PC-3 (cell line): ENCODE results near the gene PEX13. TPM values are rescaled to one million over a fixed set of nuclear protein-coding genes. Genes with fewer than 3 reads are reported as not detected.
"Not testable (repeated sequence)": the region's sequence is repeated elsewhere in the genome, so short reads cannot be mapped to it uniquely, and the experiment has no call there.

Experiments
- ATAC-seq: fragments of 200-7000 bp; cut with Tn5 transposase; 2 replicates; pipeline ENCODE4 v1.9.1; 2020; ENCODE audit warnings: mild to moderate bottlenecking, moderate library complexity
- BruUV-seq: library from RNA; stranded (reverse); fragments of 400-500 nt; replicated peaks from 2 replicates; lab custom pipeline; 2021; lab: Mats Ljungman, UMichigan
- CTCF ChIA-PET: fragments of 300-600 bp; sonication (Branson Sonifier 250); formaldehyde crosslinking; loops from one replicate; lab custom pipeline; 2022; ENCODE audit warnings: antibody characterized with exemption; lab: Charles Lee
- POLR2A ChIA-PET: fragments of 300-600 bp; sonication (Branson Sonifier 250); formaldehyde crosslinking; loops from one replicate; lab custom pipeline; 2022; ENCODE audit warnings: antibody characterized with exemption; ENCODE audit not compliant: unreplicated experiment; lab: Charles Lee
- DNase-seq: peaks from one replicate; pipeline ENCODE4 v3.0.0-alpha.2; 2015
- H2AFZ ChIP-seq: fragments of 300-600 bp; sonication (generic); 2 replicates; pipeline ENCODE4 v1.6.0; 2016; ENCODE audit warnings: antibody characterized with exemption, low read length
- H3F3A ChIP-seq: fragments of 300-600 bp; sonication (generic); one replicate; pipeline ENCODE4 v1.6.0; 2017; ENCODE audit warnings: antibody characterized with exemption, low read length, control low read depth, mild to moderate bottlenecking; ENCODE audit not compliant: unreplicated experiment
- H3K27ac ChIP-seq: fragments of 300-600 bp; sonication (generic); 2 replicates; pipeline ENCODE4 v1.5.1; 2016; ENCODE audit warnings: mild to moderate bottlenecking, low read length
- H3K27me3 ChIP-seq: fragments of 300-600 bp; sonication (generic); 2 replicates; pipeline ENCODE4 v1.6.1; 2016; ENCODE audit warnings: low read length, mixed read lengths
- H3K36me3 ChIP-seq: fragments of 300-600 bp; sonication (generic); 2 replicates; pipeline ENCODE4 v1.6.1; 2016; ENCODE audit warnings: low read depth, mixed run types, low read length, mixed read lengths
- H3K4me1 ChIP-seq: fragments of 300-600 bp; sonication (generic); 2 replicates; pipeline ENCODE4 v1.5.1; 2016; ENCODE audit warnings: low read length; ENCODE audit not compliant: insufficient read depth
- H3K4me2 ChIP-seq: fragments of 300-600 bp; sonication (generic); 2 replicates; pipeline ENCODE4 v1.6.0; 2016; ENCODE audit warnings: low read length
- H3K4me3 ChIP-seq: fragments of 300-600 bp; sonication (generic); 2 replicates; pipeline ENCODE4 v1.5.1; 2016; ENCODE audit warnings: mild to moderate bottlenecking, low read length, mixed read lengths
- H3K79me2 ChIP-seq: fragments of 300-600 bp; sonication (generic); 2 replicates; pipeline ENCODE4 v1.6.1; 2017; ENCODE audit warnings: low read length, mixed read lengths
- H3K9ac ChIP-seq: fragments of 300-600 bp; sonication (generic); 2 replicates; pipeline ENCODE4 v1.6.0; 2016; ENCODE audit warnings: mild to moderate bottlenecking, low read length
- H3K9me2 ChIP-seq: fragments of 300-600 bp; sonication (generic); replicated peaks from 2 replicates; pipeline ENCODE4 v1.6.1; 2016; ENCODE audit warnings: mixed run types, low read length, mixed read lengths
- H3K9me3 ChIP-seq: fragments of 300-600 bp; sonication (generic); 2 replicates; pipeline ENCODE4 v1.6.1; 2016; ENCODE audit warnings: low read length, mixed read lengths
- H4K20me1 ChIP-seq: fragments of 300-600 bp; sonication (generic); 2 replicates; pipeline ENCODE4 v1.6.1; 2016; ENCODE audit warnings: low read length, mixed read lengths
- CTCF ChIP-seq: fragments of 300-600 bp; sonication (generic); conservative IDR thresholded peaks from 2 replicates; pipeline ENCODE4 v1.5.1; 2017; ENCODE audit warnings: antibody characterized with exemption, low read depth, mild to moderate bottlenecking, low read length
- EZH2 ChIP-seq: fragments of 300-600 bp; sonication (generic); IDR thresholded peaks from one replicate; pipeline ENCODE4 v1.6.1; 2017; ENCODE audit warnings: antibody characterized with exemption, mild to moderate bottlenecking, low read length; ENCODE audit not compliant: unreplicated experiment
- EZH2phosphoT487 ChIP-seq: fragments of 300-600 bp; sonication (generic); IDR thresholded peaks from 2 replicates; pipeline ENCODE4 v1.6.1; 2018; ENCODE audit warnings: mild to moderate bottlenecking, antibody characterized with exemption, low read length, borderline replicate concordance
- intact Hi-C: fragments of 100-400 bp; cut with micrococcal nuclease; formaldehyde crosslinking; loops from 2 replicates; pipeline ENCODE4 v1.9.0; 2023
- total RNA-seq: library from RNA; depleted of rRNA; stranded (reverse); fragments of >200 nt; gene quantifications from 2 replicates; pipeline ENCODE4 v1.2.3, GENCODE V29; 2014

PEX13 gene
- total RNA-seq, 1 experiment from 2014 or later = 37.7 TPM

- Histone ChIP-seq H4K20me1 (no peaks in the 10 kb centered on the region), H3K9ac (peak overlapping the region; percentile 63), H3K4me1 (peaks cover 40% of the 10 kb centered on the region), H3K9me2 (no peaks in the 10 kb centered on the region), H3K9me3 (no peaks in the 10 kb centered on the region), H3K4me2 (peak overlapping the region; percentile 64), H2AFZ (no peak overlapping the region), H3K79me2 (peaks cover 32% of the 10 kb centered on the region), H3K36me3 (no peaks in the 10 kb centered on the region), H3K27ac (peak overlapping the region; percentile 85), H3K27me3 (no peaks in the 10 kb centered on the region), H3K4me3 (no peak overlapping the region), H3F3A (peaks cover 9% of the 10 kb centered on the region)
- no peak for DNase-seq
- no peak for ATAC-seq
- TF ChIP-seq EZH2phosphoT487 (no peak), EZH2 (no peak), CTCF (no peak)
- no TSS peak for BruUV-seq
- intact Hi-C loops = no loop called here
- ChIA-PET CTCF (interaction anchor here (0.5 kb wide), 1 partner anchor 53 kb away, joined by 3 read pairs; no protein-coding TSS in a partner anchor), POLR2A (interaction anchor here (0.5 kb wide), 1 partner anchor 18 kb away, joined by 7 read pairs; no protein-coding TSS in a partner anchor)
Observed at GRCh38 chr2:61011678-61012077, 5.8 kb upstream of the PEX13 start.

GRCh38 chr2:61012303-61012702, 5.2 kb upstream of the PEX13 start:
- POLR2A ChIA-PET, H3K36me3 ChIP-seq, BruUV-seq: not testable (repeated sequence)

GRCh38 chr2:61013382-61013781, 4.1 kb upstream of the PEX13 start:
- Histone ChIP-seq H3K9ac (no peak overlapping the region; the same call in 1 of the 2 replicates), H3K9me2 (no peaks in the 10 kb centered on the region), H4K20me1 (no peaks in the 10 kb centered on the region), H3K9me3 (no peaks in the 10 kb centered on the region), H3K27me3 (no peaks in the 10 kb centered on the region), H3K4me2 (no peak overlapping the region), H3K79me2 (peaks cover 42% of the 10 kb centered on the region), H3K4me1 (peaks cover 40% of the 10 kb centered on the region), H3K27ac (peak overlapping the region; percentile 60), H2AFZ (no peak overlapping the region), H3K36me3 (no peaks in the 10 kb centered on the region), H3F3A (peaks cover 9% of the 10 kb centered on the region), H3K4me3 (no peak overlapping the region)
- ChIA-PET CTCF (no interaction called here), POLR2A (no interaction called here)
- ATAC-seq (no peak), DNase-seq (no peak)
- BruUV-seq = no TSS peak
- no peak for TF ChIP-seq EZH2
- TF ChIP-seq CTCF = no peak
- no peak for TF ChIP-seq EZH2phosphoT487
- intact Hi-C loops = no loop called here

More at GRCh38 chr2:61012303-61012702, 5.2 kb upstream of the PEX13 start:
- Histone ChIP-seq H3K9ac (peak overlapping the region; percentile 63), H3K27ac (peak overlapping the region; percentile 85), H3K4me2 (peak overlapping the region; percentile 64), H3K79me2 (peaks cover 33% of the 10 kb centered on the region), H3K4me1 (peaks cover 40% of the 10 kb centered on the region)
- H3F3A ChIP-seq, CTCF ChIA-PET, H3K9me3 ChIP-seq, H4K20me1 ChIP-seq, intact Hi-C loops, H3K27me3 ChIP-seq, H3K4me3 ChIP-seq, H2AFZ ChIP-seq, H3K9me2 ChIP-seq: not testable (repeated sequence)
- DNase-seq (peak; percentile 87), ATAC-seq (peak; percentile 33)
